Skeletal muscle tissue (tissue), 5 donors: ENCODE data around the gene RGPD8. TPM values are rescaled to one million over a fixed set of nuclear protein-coding genes. Genes with fewer than 3 reads are reported as not detected.

Experiments used
- H3K27ac ChIP-seq: one replicate; pipeline ENCODE4 v1.7.0; 2013; ENCODE audit warnings: mild to moderate bottlenecking, low read depth, low read length, inconsistent platforms
- H3K27me3 ChIP-seq, 3 donors: one replicate each; pipeline ENCODE4 v1.7.0; 2013; ENCODE audit warnings: low read length in 3 of 3; ENCODE audit not compliant: control insufficient read depth in 3 of 3, insufficient read depth in 3 of 3
- H3K36me3 ChIP-seq, 3 donors: one replicate each; pipeline ENCODE4 v1.7.0; 2013; ENCODE audit warnings: low read length in 3 of 3; ENCODE audit not compliant: control insufficient read depth in 3 of 3, insufficient read depth in 3 of 3
- H3K4me1 ChIP-seq, 3 donors: one replicate each; pipeline ENCODE4 v1.7.0; 2013; ENCODE audit warnings: low read length in 3 of 3, mild to moderate bottlenecking in 3 of 3; ENCODE audit not compliant: control insufficient read depth in 3 of 3, insufficient read depth in 3 of 3
- H3K4me3 ChIP-seq, 3 donors: one replicate each; pipeline ENCODE4 v1.7.0; 2013; ENCODE audit warnings: low read length in 3 of 3
- H3K9ac ChIP-seq, 3 donors: one replicate each; pipeline ENCODE4 v1.7.0; 2013; ENCODE audit warnings: low read length in 3 of 3, mild to moderate bottlenecking in 3 of 3, moderate library complexity in 2 of 3, low read depth in 1 of 3
- H3K9me3 ChIP-seq, 3 donors: one replicate each; pipeline ENCODE4 v1.7.0; 2013; ENCODE audit warnings: low read length in 3 of 3; ENCODE audit not compliant: control insufficient read depth in 3 of 3
- small RNA-seq: library from RNA; depleted of rRNA; stranded (forward); fragments of <200 nt; gene quantifications from one replicate; pipeline ENCODE3, GENCODE V24; 2014
- total RNA-seq: library from RNA; depleted of rRNA; stranded (reverse); fragments of >200 nt; gene quantifications from one replicate; pipeline ENCODE4 v1.2.3, GENCODE V29; 2014
- donor health status: Osteomylitis.

Gene RGPD8
- total RNA-seq, 1 donor from 2014 or later, result 18.3 TPM

DNA sequence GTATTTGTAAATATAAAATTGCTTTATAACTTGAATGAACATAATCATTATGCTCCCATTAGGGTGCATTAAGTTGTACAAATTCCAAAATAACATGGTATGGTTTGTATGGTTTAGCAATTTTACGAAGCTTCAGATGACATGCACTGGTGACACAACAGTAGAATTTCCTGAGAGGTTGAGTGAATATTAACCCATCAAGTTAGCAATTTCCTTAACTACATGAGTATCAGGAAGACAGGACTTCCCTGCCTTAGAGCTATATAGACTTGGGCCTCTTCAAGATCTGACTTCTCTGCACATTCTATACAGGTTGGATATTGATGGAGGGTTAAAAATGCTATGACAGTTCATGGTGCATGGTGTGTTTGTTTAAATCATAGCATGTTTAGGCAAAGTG lies 97.8 kb downstream of the RGPD8 start:
- H3K4me3 ChIP-seq, result no peak overlapping the region

DNA sequence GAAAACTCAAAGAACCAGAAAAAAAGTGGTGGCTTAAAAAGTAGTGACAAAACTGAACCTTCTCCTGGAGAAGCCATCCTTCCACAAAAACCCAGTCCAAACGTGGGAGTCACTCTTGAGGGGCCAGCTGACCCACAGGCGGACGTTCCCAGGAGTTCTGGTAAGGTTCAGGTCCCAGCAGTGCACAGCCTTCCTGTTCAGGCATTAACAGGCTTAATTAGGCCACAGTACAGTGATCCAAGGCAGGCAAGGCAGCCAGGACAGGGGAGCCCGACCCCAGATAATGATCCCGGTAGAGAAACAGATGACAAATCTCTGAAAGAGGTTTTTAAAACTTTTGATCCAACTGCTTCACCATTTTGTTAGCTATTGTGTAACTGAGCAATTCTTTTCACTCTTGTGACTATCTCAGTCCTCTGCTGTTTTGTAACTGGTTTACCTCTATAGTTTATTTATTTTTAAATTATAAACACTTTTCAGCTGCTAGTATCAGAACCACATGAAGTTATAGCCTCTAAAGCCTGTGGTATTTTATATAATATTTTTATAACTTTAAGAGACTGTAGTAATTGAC lies 101.2 kb downstream of the RGPD8 start:
- H3K4me3 ChIP-seq, result no peak overlapping the region
- peaks cover 12 to 27% (median 22%) of the 10 kb centered on the region in 3 donors for H3K36me3 ChIP-seq

More for the DNA sequence above, 97.8 kb downstream of the RGPD8 start:
- Histone ChIP-seq H3K9ac (no peak overlapping the region), H3K27me3 (no peaks in the 10 kb centered on the region), H3K4me1 (no peaks in the 10 kb centered on the region), H3K9me3 (no peaks in the 10 kb centered on the region), H3K27ac (no peak overlapping the region), H3K36me3 (peaks cover 9 to 12% (median 12%) of the 10 kb centered on the region in 3 donors)

GRCh38 chr2:112322919-112323318 lies 110.5 kb downstream of the RGPD8 start:
- Histone ChIP-seq H3K4me3 (no peak overlapping the region), H3K27me3 (no peaks in the 10 kb centered on the region), H3K36me3 (peaks cover 13 to 34% (median 26%) of the 10 kb centered on the region in 3 donors), H3K9ac (no peak overlapping the region), H3K4me1 (no peaks in the 10 kb centered on the region), H3K9me3 (no peaks in the 10 kb centered on the region), H3K27ac (no peak overlapping the region)

More for the DNA sequence above, 101.2 kb downstream of the RGPD8 start:
- Histone ChIP-seq H3K9ac (no peak overlapping the region), H3K9me3 (no peaks in the 10 kb centered on the region), H3K27me3 (no peaks in the 10 kb centered on the region), H3K4me1 (no peaks in the 10 kb centered on the region), H3K27ac (no peak overlapping the region)

DNA sequence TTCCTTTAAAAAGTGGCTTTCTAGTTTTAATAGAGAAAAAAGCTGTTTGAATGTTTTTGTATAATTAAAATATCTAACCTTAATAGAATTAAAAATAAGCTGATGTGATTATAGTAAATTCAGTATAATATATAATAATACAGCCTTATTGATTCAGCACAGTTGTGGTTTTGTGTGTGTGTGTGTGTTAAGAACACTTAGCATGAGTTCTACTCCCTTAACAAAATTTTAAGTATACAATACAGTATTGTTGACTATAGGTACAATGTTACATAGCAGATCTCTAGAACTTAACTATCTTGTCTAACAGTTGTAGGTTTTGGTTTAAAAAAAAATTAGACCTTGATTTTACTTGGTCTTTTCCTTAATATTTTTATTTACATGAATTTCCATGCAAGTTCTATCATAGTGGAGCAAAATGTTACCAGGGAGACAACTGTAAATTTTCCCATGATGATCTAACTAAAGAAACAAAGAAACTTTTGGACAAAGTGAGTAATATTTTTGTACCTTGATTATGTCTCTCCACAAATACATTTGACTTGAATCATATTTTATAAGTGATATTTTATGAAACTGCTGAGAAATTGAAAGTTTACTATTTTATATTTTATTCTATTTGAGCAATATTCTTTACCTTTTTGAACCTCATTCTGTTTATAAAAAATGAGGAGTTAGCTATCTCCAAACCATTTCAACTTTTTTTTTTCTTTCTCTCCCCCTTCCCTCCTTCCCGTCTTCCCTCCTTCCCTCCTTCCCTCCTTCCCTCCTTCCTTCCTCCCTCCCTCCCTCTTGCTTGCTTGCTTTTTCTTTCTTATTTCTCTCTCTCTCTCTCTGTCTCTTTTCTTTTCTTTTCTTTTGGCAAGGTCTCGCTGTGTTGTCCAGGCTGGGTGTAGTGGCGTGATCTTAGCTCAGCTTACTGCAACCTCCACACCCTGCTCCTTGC lies 111.8 kb downstream of the RGPD8 start:
- H3K9ac ChIP-seq, result no peak overlapping the region
- no peaks in the 10 kb centered on the region for H3K4me1 ChIP-seq
- peaks cover 13 to 29% (median 21%) of the 10 kb centered on the region in 3 donors for H3K36me3 ChIP-seq
- H3K9me3 ChIP-seq, result no peaks in the 10 kb centered on the region
- no peak overlapping the region for H3K4me3 ChIP-seq
- no peak overlapping the region for H3K27ac ChIP-seq
- no peaks in the 10 kb centered on the region for H3K27me3 ChIP-seq

Small RNA genes within 50 kb of the gene (small RNA-seq; reads per million reads assigned to genes)
- not detected for gene AC115115.1

Other genes starting within 250 kb of the RGPD8 start
- 10.4 TPM for gene ZC3H8, start 178.6 kb downstream of the RGPD8 start, total RNA-seq
- gene ZC3H6, start 158.0 kb downstream of the RGPD8 start, total RNA-seq, result 4.7 TPM
- 15.1 TPM for gene TTL, start 48.5 kb upstream of the RGPD8 start, total RNA-seq
- gene POLR1B, start 108.8 kb upstream of the RGPD8 start, total RNA-seq, result 20.9 TPM
- 10.4 TPM for gene CHCHD5, start 151.0 kb upstream of the RGPD8 start, total RNA-seq
- 15.7 TPM for gene SLC20A1, start 212.3 kb upstream of the RGPD8 start, total RNA-seq